ENCODE results near the gene KIAA1549.
A peak's percentile ranks its signal among the peaks of the same experiment; 100 is the strongest.

The KIAA1549 gene

GRCh38 chr7:138891446-138891810, 89.8 kb downstream of the KIAA1549 start:
- no peak overlapping the region for H3K27ac ChIP-seq
- TF ChIP-seq FOXP2 (optimal IDR thresholded peaks at IDR 0.05; ENCODE audit: control extremely low read depth, extremely low read length, insufficient read depth) (no peak), EZH2 (IDR thresholded peaks at IDR 0.05) (no peak), POLR2AphosphoS5 (IDR thresholded peaks at IDR 0.05; ENCODE audit: borderline replicate concordance, low read depth, low read length) (peak; percentile 31; the same call in 1 of the 2 replicates)
- peak overlapping the region; percentile 72 for H3K4me3 ChIP-seq
- peak; percentile 50 for DNase-seq (ENCODE audit: low read depth, low spot score)
- no peaks in the 10 kb centered on the region for H3K36me3 ChIP-seq (ENCODE audit: insufficient read depth, low read length)
- H3K9me3 ChIP-seq (ENCODE audit: low read depth, low read length), result no peaks in the 10 kb centered on the region
- no peak overlapping the region for H3K9ac ChIP-seq (ENCODE audit: insufficient read length)

- Histone ChIP-seq H3K9ac (ENCODE audit: insufficient read length) (no peak overlapping the region), H3K36me3 (ENCODE audit: insufficient read depth, low read length) (no peaks in the 10 kb centered on the region), H3K4me3 (peak overlapping the region; percentile 72), H3K9me3 (ENCODE audit: low read depth, low read length) (no peaks in the 10 kb centered on the region), H3K27ac (no peak overlapping the region)
- DNase-seq (ENCODE audit: low read depth, low spot score), result no peak
- no peak for TF ChIP-seq EZH2 (IDR thresholded peaks at IDR 0.05)
- TF ChIP-seq FOXP2 (optimal IDR thresholded peaks at IDR 0.05; ENCODE audit: control extremely low read depth, extremely low read length, insufficient read depth), result no peak
- TF ChIP-seq POLR2AphosphoS5 (IDR thresholded peaks at IDR 0.05; ENCODE audit: borderline replicate concordance, low read depth, low read length), result no peak
Observed at GRCh38 chr7:138890499-138891445, 90.4 kb downstream of the KIAA1549 start.

GRCh38 chr7:138889582-138890498, 91.3 kb downstream of the KIAA1549 start:
- H3K9me3 ChIP-seq (ENCODE audit: low read depth, low read length), result no peaks in the 10 kb centered on the region
- H3K36me3 ChIP-seq (ENCODE audit: insufficient read depth, low read length), result no peaks in the 10 kb centered on the region
- DNase-seq (ENCODE audit: low read depth, low spot score), result no peak
- no peak overlapping the region for H3K27ac ChIP-seq
- no peak overlapping the region for H3K9ac ChIP-seq (ENCODE audit: insufficient read length)
- no peak for TF ChIP-seq FOXP2 (optimal IDR thresholded peaks at IDR 0.05; ENCODE audit: control extremely low read depth, extremely low read length, insufficient read depth)
- H3K4me3 ChIP-seq, result no peak overlapping the region

GRCh38 chr7:138887872-138888656, 93.1 kb downstream of the KIAA1549 start:
- Histone ChIP-seq H3K9me3 (ENCODE audit: low read depth, low read length) (no peaks in the 10 kb centered on the region), H3K27ac (no peak overlapping the region), H3K36me3 (ENCODE audit: insufficient read depth, low read length) (no peaks in the 10 kb centered on the region), H3K4me3 (no peak overlapping the region), H3K9ac (ENCODE audit: insufficient read length) (no peak overlapping the region)
- DNase-seq (ENCODE audit: low read depth, low spot score), result no peak
- TF ChIP-seq POLR2AphosphoS5 (IDR thresholded peaks at IDR 0.05; ENCODE audit: borderline replicate concordance, low read depth, low read length), result no peak
- TF ChIP-seq EZH2 (IDR thresholded peaks at IDR 0.05), result no peak
- TF ChIP-seq FOXP2 (optimal IDR thresholded peaks at IDR 0.05; ENCODE audit: control extremely low read depth, extremely low read length, insufficient read depth), result no peak

GRCh38 chr7:138887085-138887710, 94.0 kb downstream of the KIAA1549 start:
- H3K36me3 ChIP-seq (ENCODE audit: insufficient read depth, low read length), result no peaks in the 10 kb centered on the region
- DNase-seq (ENCODE audit: low read depth, low spot score), result no peak
- no peak overlapping the region for H3K27ac ChIP-seq
- no peaks in the 10 kb centered on the region for H3K9me3 ChIP-seq (ENCODE audit: low read depth, low read length)
- no peak overlapping the region for H3K9ac ChIP-seq (ENCODE audit: insufficient read length)
- H3K4me3 ChIP-seq, result no peak overlapping the region
- no peak for TF ChIP-seq EZH2 (IDR thresholded peaks at IDR 0.05)
- TF ChIP-seq FOXP2 (optimal IDR thresholded peaks at IDR 0.05; ENCODE audit: control extremely low read depth, extremely low read length, insufficient read depth), result no peak
- no peak for TF ChIP-seq POLR2AphosphoS5 (IDR thresholded peaks at IDR 0.05; ENCODE audit: borderline replicate concordance, low read depth, low read length)

- Histone ChIP-seq H3K9me3 (ENCODE audit: low read depth, low read length) (no peaks in the 10 kb centered on the region), H3K27ac (no peak overlapping the region), H3K36me3 (ENCODE audit: insufficient read depth, low read length) (no peaks in the 10 kb centered on the region), H3K4me3 (no peak overlapping the region), H3K9ac (ENCODE audit: insufficient read length) (no peak overlapping the region)
- TF ChIP-seq POLR2AphosphoS5 (IDR thresholded peaks at IDR 0.05; ENCODE audit: borderline replicate concordance, low read depth, low read length), result no peak
- no peak for TF ChIP-seq EZH2 (IDR thresholded peaks at IDR 0.05)
- no peak for TF ChIP-seq FOXP2 (optimal IDR thresholded peaks at IDR 0.05; ENCODE audit: control extremely low read depth, extremely low read length, insufficient read depth)
- peak; percentile 39 for DNase-seq (ENCODE audit: low read depth, low spot score)
Observed at GRCh38 chr7:138886501-138886917, 94.7 kb downstream of the KIAA1549 start.

- Histone ChIP-seq H3K9me3 (ENCODE audit: low read depth, low read length) (no peaks in the 10 kb centered on the region), H3K4me3 (no peak overlapping the region), H3K36me3 (ENCODE audit: insufficient read depth, low read length) (no peaks in the 10 kb centered on the region), H3K27ac (no peak overlapping the region), H3K9ac (ENCODE audit: insufficient read length) (no peak overlapping the region)
- DNase-seq (ENCODE audit: low read depth, low spot score), result no peak
- TF ChIP-seq POLR2AphosphoS5 (IDR thresholded peaks at IDR 0.05; ENCODE audit: borderline replicate concordance, low read depth, low read length), result no peak
- TF ChIP-seq EZH2 (IDR thresholded peaks at IDR 0.05), result no peak
- TF ChIP-seq FOXP2 (optimal IDR thresholded peaks at IDR 0.05; ENCODE audit: control extremely low read depth, extremely low read length, insufficient read depth), result no peak
Observed at GRCh38 chr7:138885383-138886147, 95.6 kb downstream of the KIAA1549 start.
